Caco-2 (cell line): ENCODE data around the gene SHROOM4. TPM values are rescaled to one million over a fixed set of nuclear protein-coding genes. Genes with fewer than 3 reads are reported as not detected.

ENCODE experiments used
- BruUV-seq: library from RNA; stranded (reverse); fragments of 400-500 nt; replicated peaks from 2 replicates; lab custom pipeline; 2021; lab: Mats Ljungman, UMichigan
- CTCF ChIA-PET: fragments of 300-600 bp; sonication (Branson Sonifier 250); formaldehyde crosslinking; loops from one replicate; lab custom pipeline; 2022; ENCODE audit warnings: antibody characterized with exemption; lab: Charles Lee
- POLR2A ChIA-PET: fragments of 300-600 bp; sonication (Branson Sonifier 250); formaldehyde crosslinking; loops from one replicate; lab custom pipeline; 2022; ENCODE audit warnings: antibody characterized with exemption; lab: Charles Lee
- DNase-seq, 2 experiments: peaks; one replicate each; pipeline versions ENCODE4 v3.0.0 to v3.0.0-alpha.2; 2020 to 2022
- H3K27me3 ChIP-seq: replicated peaks from 2 replicates; pipeline ENCODE4 v1.6.0; 2011; ENCODE audit warnings: low read length; ENCODE audit not compliant: control insufficient read depth, insufficient read depth
- H3K36me3 ChIP-seq: 2 replicates; pipeline ENCODE4 v1.5.1; 2011; ENCODE audit warnings: low read length; ENCODE audit not compliant: control insufficient read depth, insufficient read depth
- H3K4me1 ChIP-seq: fragments of 250-450 bp; sonication (Bioruptor Pico); 2 replicates; pipeline ENCODE4 v1.5.1; 2020; ENCODE audit warnings: mild to moderate bottlenecking
- H3K4me3 ChIP-seq: 2 replicates; pipeline ENCODE4 v1.5.1; 2011; ENCODE audit warnings: low read depth, mild to moderate bottlenecking, control low read depth, low read length
- H3K9me3 ChIP-seq: fragments of 250-450 bp; sonication (Bioruptor Pico); 2 replicates; pipeline ENCODE4 v1.5.1; 2020; ENCODE audit warnings: mild to moderate bottlenecking, moderate library complexity
- H3K27ac Mint-ChIP-seq: one replicate; pipeline ENCODE4 v1.8.0; 2022; ENCODE audit warnings: mixed read lengths; ENCODE audit not compliant: unreplicated experiment
- H3K27me3 Mint-ChIP-seq: one replicate; pipeline ENCODE4 v1.8.0; 2022; ENCODE audit warnings: mixed read lengths; ENCODE audit not compliant: insufficient read depth, unreplicated experiment
- H3K36me3 Mint-ChIP-seq: one replicate; pipeline ENCODE4 v1.8.0; 2022; ENCODE audit warnings: mild to moderate bottlenecking, mixed read lengths; ENCODE audit not compliant: insufficient read depth, unreplicated experiment
- H3K4me1 Mint-ChIP-seq: one replicate; pipeline ENCODE4 v1.8.0; 2022; ENCODE audit warnings: low read depth, mixed read lengths; ENCODE audit not compliant: unreplicated experiment
- H3K4me3 Mint-ChIP-seq: one replicate; pipeline ENCODE4 v1.8.0; 2022; ENCODE audit warnings: mild to moderate bottlenecking, moderate library complexity, mixed read lengths; ENCODE audit not compliant: unreplicated experiment
- H3K9me3 Mint-ChIP-seq: one replicate; pipeline ENCODE4 v1.8.0; 2022; ENCODE audit warnings: mixed read lengths; ENCODE audit not compliant: unreplicated experiment
- intact Hi-C: fragments of 100-400 bp; cut with micrococcal nuclease; formaldehyde crosslinking; loops from one replicate; pipeline ENCODE4 v1.10.0; 2022; ENCODE audit not compliant: unreplicated experiment
- total RNA-seq: library from RNA; stranded (reverse); gene quantifications from 2 replicates; pipeline ENCODE4 v1.2.3, GENCODE V29; 2022
- TF ChIP-seq, protein P1 (sequence below), 2 experiments: fragments of 200-600 bp in 1 of 2; IDR thresholded peaks; 1 replicate in 1 of 2; 2 replicates in 1 of 2; pipeline versions ENCODE4 v1.5.1 to v1.8.0; 2011 to 2022; ENCODE audit warnings: antibody characterized with exemption in 1 of 2, control low read depth in 1 of 2, inconsistent platforms in 1 of 2, low read depth in 1 of 2, low read length in 1 of 2, mild to moderate bottlenecking in 1 of 2, moderate library complexity in 1 of 2; ENCODE audit not compliant: insufficient read depth in 1 of 2, severe bottlenecking in 1 of 2, unreplicated experiment in 1 of 2

Gene SHROOM4
- total RNA-seq, 1 experiment from 2014 or later = 0.09 TPM

DNA sequence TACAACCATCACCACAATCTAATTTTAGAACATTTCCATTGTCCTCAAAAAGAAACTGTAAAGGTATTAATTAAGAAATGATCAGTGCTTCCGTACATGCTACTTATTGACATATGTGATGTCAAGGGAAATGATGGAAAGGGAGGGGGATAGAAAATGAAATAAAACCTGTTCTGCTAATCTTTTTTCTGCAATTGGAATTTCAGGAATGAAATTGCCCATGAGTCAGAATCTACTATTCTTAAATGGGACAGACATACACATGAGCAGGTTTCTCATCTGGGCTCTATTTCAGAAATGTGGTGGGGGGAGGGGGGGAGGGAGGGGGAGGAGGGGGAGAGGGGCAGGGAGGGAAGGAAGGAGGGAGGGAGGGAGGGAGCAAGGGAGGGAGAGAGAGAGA is 91.0 kb downstream of the SHROOM4 start:
- ChIA-PET POLR2A (no interaction called here), CTCF (no interaction called here)
- H3K4me1 Mint-ChIP-seq = no peaks in the 10 kb centered on the region
- no peak overlapping the region for H3K4me3 ChIP-seq
- DNase-seq = no peak
- intact Hi-C loops = no loop called here
- no peaks in the 10 kb centered on the region for H3K9me3 ChIP-seq
- H3K27ac Mint-ChIP-seq = no peak overlapping the region
- no peak overlapping the region for H3K4me3 Mint-ChIP-seq
- H3K27me3 Mint-ChIP-seq = no peaks in the 10 kb centered on the region
- no TSS peak for BruUV-seq
- H3K36me3 ChIP-seq = no peaks in the 10 kb centered on the region
- H3K9me3 Mint-ChIP-seq = no peaks in the 10 kb centered on the region
- no peaks in the 10 kb centered on the region for H3K36me3 Mint-ChIP-seq
- no peaks in the 10 kb centered on the region for H3K27me3 ChIP-seq
- TF ChIP-seq, protein P1, sequence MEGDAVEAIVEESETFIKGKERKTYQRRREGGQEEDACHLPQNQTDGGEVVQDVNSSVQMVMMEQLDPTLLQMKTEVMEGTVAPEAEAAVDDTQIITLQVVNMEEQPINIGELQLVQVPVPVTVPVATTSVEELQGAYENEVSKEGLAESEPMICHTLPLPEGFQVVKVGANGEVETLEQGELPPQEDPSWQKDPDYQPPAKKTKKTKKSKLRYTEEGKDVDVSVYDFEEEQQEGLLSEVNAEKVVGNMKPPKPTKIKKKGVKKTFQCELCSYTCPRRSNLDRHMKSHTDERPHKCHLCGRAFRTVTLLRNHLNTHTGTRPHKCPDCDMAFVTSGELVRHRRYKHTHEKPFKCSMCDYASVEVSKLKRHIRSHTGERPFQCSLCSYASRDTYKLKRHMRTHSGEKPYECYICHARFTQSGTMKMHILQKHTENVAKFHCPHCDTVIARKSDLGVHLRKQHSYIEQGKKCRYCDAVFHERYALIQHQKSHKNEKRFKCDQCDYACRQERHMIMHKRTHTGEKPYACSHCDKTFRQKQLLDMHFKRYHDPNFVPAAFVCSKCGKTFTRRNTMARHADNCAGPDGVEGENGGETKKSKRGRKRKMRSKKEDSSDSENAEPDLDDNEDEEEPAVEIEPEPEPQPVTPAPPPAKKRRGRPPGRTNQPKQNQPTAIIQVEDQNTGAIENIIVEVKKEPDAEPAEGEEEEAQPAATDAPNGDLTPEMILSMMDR (IDR thresholded peaks at IDR 0.05; ENCODE audit: insufficient read depth in 1 of 2, low read depth in 1 of 2, low read length in 1 of 2, severe bottlenecking in 1 of 2, unreplicated experiment in 1 of 2) = no peak
- peaks cover 12% of the 10 kb centered on the region for H3K4me1 ChIP-seq

DNA sequence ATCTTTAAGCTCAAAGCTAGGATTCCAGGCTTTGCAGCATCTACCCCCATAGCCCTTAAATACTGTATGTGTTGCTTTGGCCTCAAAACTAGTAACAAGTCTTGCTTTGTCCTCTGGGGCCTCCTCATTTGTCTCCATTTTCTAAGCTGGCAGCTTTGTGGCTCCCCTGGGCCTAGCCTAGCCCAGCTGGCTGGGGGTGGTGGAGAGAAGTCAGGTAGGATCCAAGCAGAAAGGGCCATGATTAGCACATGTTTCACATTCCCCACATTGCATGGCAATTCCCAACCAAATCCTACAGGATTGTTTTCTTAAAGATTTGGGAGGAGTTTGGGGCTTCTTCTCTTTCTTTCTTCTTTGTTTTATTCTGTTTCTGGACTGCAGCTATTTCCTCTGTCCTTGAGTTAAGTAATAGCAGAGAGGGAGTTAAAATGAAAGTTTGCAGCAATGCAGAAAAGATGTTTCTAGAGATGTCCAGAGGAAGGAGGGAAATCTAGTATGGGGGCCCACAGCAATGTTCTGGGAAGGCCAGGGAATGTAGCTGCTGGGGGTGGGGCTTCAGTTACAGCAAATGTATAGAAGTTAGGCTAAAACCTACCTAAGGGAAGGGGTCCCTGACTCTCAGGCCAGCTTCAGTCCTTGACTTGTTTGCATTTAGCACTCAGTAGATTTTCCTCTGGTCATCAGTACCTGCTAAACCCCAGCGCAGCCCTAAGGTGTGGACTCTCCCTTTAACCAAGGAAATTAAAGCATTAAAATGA is 92.1 kb downstream of the SHROOM4 start:
- no peaks in the 10 kb centered on the region for H3K4me1 Mint-ChIP-seq
- peak overlapping the region; percentile 50 for H3K27ac Mint-ChIP-seq
- no peaks in the 10 kb centered on the region for H3K36me3 ChIP-seq
- no peak overlapping the region for H3K4me3 Mint-ChIP-seq
- no peaks in the 10 kb centered on the region for H3K27me3 ChIP-seq
- BruUV-seq = no TSS peak
- H3K4me3 ChIP-seq = no peak overlapping the region
- no peak for DNase-seq
- ChIA-PET POLR2A (no interaction called here), CTCF (no interaction called here)
- peaks cover 12% of the 10 kb centered on the region for H3K4me1 ChIP-seq
- H3K27me3 Mint-ChIP-seq = no peaks in the 10 kb centered on the region
- no peaks in the 10 kb centered on the region for H3K36me3 Mint-ChIP-seq
- no peaks in the 10 kb centered on the region for H3K9me3 ChIP-seq
- intact Hi-C loops = no loop called here
- TF ChIP-seq, protein P1 (IDR thresholded peaks at IDR 0.05; ENCODE audit: insufficient read depth in 1 of 2, low read depth in 1 of 2, low read length in 1 of 2, severe bottlenecking in 1 of 2, unreplicated experiment in 1 of 2) = no peak
- H3K9me3 Mint-ChIP-seq = no peaks in the 10 kb centered on the region

DNA sequence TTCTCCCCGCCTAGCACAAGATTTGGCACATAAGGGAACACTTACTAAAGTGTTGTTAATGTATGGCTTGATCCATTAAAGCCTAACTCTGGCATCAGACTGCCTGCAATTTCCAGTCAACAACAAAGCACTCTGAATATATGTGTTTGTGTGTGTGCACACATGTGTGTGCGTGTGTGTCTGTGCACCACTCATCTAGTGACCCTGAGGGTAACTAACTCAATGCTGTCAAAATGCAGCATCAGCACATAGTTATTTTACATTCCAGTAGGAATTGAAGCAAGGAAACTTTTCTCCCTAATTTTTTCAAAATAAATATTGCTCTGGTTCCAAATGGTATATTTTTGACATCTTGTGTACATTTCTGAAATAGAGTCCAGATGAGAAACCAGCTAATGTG is 94.4 kb downstream of the SHROOM4 start:
- Histone ChIP-seq H3K36me3 (no peaks in the 10 kb centered on the region), H3K27me3 (no peaks in the 10 kb centered on the region), H3K9me3 (no peaks in the 10 kb centered on the region), H3K4me1 (peaks cover 12% of the 10 kb centered on the region), H3K4me3 (no peak overlapping the region)
- H3K27me3 Mint-ChIP-seq = no peaks in the 10 kb centered on the region
- H3K27ac Mint-ChIP-seq = no peak overlapping the region
- H3K4me3 Mint-ChIP-seq = no peak overlapping the region
- intact Hi-C loops = no loop called here
- H3K4me1 Mint-ChIP-seq = no peaks in the 10 kb centered on the region
- ChIA-PET POLR2A (no interaction called here), CTCF (no interaction called here)
- TF ChIP-seq, protein P1 (IDR thresholded peaks at IDR 0.05; ENCODE audit: insufficient read depth in 1 of 2, low read depth in 1 of 2, low read length in 1 of 2, severe bottlenecking in 1 of 2, unreplicated experiment in 1 of 2) = no peak
- no peaks in the 10 kb centered on the region for H3K36me3 Mint-ChIP-seq
- H3K9me3 Mint-ChIP-seq = no peaks in the 10 kb centered on the region
- no TSS peak for BruUV-seq
- DNase-seq = no peak
